NOMO-1 (cell line): ENCODE measurements around the gene TEX12.
"Not testable (repeated sequence)": the region's sequence is repeated elsewhere in the genome, so short reads cannot be mapped to it uniquely, and the experiment has no call there.

ENCODE experiments used
- DNase-seq, 2 experiments: peaks; one replicate each; lab custom pipeline; 2025; ENCODE audit not compliant: unreplicated experiment in 2 of 2; lab: John Stamatoyannopoulos, UW

TEX12 gene

GRCh38 chr11:112163875-112164685 lies 3.1 kb upstream of the TEX12 start, which contains the start of gene IL18:
Gene IL18, minus strand, starts transcription at chr11:112164094. Its CDS starts 9,041 bp downstream, at chr11:112155053.
- DNase-seq, result peak; percentile 59 to 61

GRCh38 chr11:112165049-112165448 lies 2.1 kb upstream of the TEX12 start:
- DNase-seq, result no peak

- DNase-seq, result peak; percentile 17 to 50
Measured at GRCh38 chr11:112166562-112166961, 610 bp upstream of the TEX12 start.

GRCh38 chr11:112172362-112172994 lies 5.3 kb downstream of the TEX12 start:
- no peak for DNase-seq

- no peak for DNase-seq
Measured at GRCh38 chr11:112173152-112173551, 6.0 kb downstream of the TEX12 start.

GRCh38 chr11:112174789-112175598 lies 7.8 kb downstream of the TEX12 start, which contains the start of gene BCO2:
Gene BCO2, plus strand, starts transcription at chr11:112175512. Its CDS starts 90 bp downstream, at chr11:112175602.
- peak in 1 of 2 experiments; percentile 46 for DNase-seq

GRCh38 chr11:112175599-112175952 lies 8.4 kb downstream of the TEX12 start:
- no peak for DNase-seq

GRCh38 chr11:112176077-112176476 lies 8.9 kb downstream of the TEX12 start:
- DNase-seq, result no peak

- DNase-seq, result no peak
Measured at GRCh38 chr11:112177589-112177988, 10.4 kb downstream of the TEX12 start.

GRCh38 chr11:112178428-112178827 lies 11.3 kb downstream of the TEX12 start:
- DNase-seq, result peak in 1 of 2 experiments; percentile 45

- DNase-seq, result no peak
Measured at GRCh38 chr11:112178936-112179335, 11.8 kb downstream of the TEX12 start.

GRCh38 chr11:112179601-112180000 lies 12.4 kb downstream of the TEX12 start:
- DNase-seq, result peak; percentile 82 to 88

GRCh38 chr11:112182867-112183266 lies 15.7 kb downstream of the TEX12 start:
- no peak for DNase-seq

GRCh38 chr11:112185883-112186282 lies 18.7 kb downstream of the TEX12 start:
- no peak for DNase-seq

GRCh38 chr11:112186304-112186703 lies 19.1 kb downstream of the TEX12 start:
- no peak for DNase-seq

- not testable (repeated sequence) for DNase-seq
Measured at GRCh38 chr11:112195113-112195512, 27.9 kb downstream of the TEX12 start.

- no peak for DNase-seq
Measured at GRCh38 chr11:112195951-112196351, 28.8 kb downstream of the TEX12 start.

GRCh38 chr11:112196519-112197087 lies 29.4 kb downstream of the TEX12 start:
- no peak for DNase-seq

GRCh38 chr11:112199101-112199500 lies 31.9 kb downstream of the TEX12 start:
- DNase-seq, result not testable (repeated sequence)

GRCh38 chr11:112200252-112200651 lies 33.1 kb downstream of the TEX12 start:
- peak; percentile 50 to 58 for DNase-seq

GRCh38 chr11:112206071-112206470 lies 38.9 kb downstream of the TEX12 start:
- DNase-seq, result no peak
